Right renal cortex interstitium (tissue), 3 donors: Measurements from ENCODE around the gene CLIP2. TPM values are rescaled to one million over a fixed set of nuclear protein-coding genes. Genes with fewer than 3 reads are reported as not detected.
"Not testable (repeated sequence)": the region's sequence is repeated elsewhere in the genome, so short reads cannot be mapped to it uniquely, and the experiment has no call there.

ENCODE experiments used
- DNase-seq, 3 donors: peaks; one replicate each; pipeline ENCODE4 v3.0.0-alpha.2; 2013; ENCODE audit warnings: low read depth in 3 of 3, low spot score in 2 of 3
- polyA plus RNA-seq, 3 donors: library from polyadenylated mRNA; unstranded; fragments of 120-200 nt; gene quantifications; one replicate each; pipeline ENCODE4 v1.2.1, GENCODE V29; 2013; ENCODE audit not compliant: insufficient read length in 3 of 3

The CLIP2 gene
- polyA plus RNA-seq, 3 donors: 22.6 to 24.4 (median 23.0) TPM

DNA sequence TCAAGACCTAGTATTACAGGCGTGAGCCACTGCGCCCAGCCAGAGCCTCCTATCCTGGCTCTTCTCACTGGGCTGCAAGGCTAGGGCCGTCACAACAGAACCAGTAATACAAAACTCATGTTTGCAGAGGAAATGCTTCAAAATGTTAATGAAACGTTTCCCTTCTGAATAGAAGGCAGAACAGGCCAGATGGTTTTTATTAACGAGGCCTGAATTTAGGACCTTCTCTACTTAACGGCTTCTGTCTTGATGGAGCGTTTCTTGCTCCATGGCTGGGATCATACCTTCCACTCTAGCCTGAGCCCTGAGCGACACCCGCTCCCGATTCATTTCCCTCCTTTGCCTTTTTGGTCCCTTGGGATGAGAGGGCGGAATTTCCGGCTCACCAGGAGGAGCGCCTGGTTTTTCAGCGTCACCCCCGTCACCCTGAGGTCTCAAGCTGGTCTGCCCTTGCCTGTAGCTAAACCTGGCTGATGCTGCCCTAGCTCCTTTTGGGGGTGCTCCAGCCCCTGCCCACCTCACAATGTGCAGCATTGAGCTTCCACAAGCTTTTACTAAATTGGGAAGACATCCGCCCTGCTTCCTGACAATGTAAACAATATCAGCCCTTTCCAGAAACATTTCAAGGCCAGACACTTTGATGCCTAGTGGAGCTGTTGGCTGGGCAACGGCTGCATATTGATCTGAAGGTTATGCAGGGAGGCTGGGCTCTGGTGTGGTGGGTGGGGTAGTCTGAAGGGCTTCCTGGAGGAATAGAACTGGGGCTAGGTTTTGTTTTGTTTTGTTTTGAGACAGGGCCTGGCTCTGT is 5.2 kb downstream of the CLIP2 start:
- no peak for DNase-seq

DNA sequence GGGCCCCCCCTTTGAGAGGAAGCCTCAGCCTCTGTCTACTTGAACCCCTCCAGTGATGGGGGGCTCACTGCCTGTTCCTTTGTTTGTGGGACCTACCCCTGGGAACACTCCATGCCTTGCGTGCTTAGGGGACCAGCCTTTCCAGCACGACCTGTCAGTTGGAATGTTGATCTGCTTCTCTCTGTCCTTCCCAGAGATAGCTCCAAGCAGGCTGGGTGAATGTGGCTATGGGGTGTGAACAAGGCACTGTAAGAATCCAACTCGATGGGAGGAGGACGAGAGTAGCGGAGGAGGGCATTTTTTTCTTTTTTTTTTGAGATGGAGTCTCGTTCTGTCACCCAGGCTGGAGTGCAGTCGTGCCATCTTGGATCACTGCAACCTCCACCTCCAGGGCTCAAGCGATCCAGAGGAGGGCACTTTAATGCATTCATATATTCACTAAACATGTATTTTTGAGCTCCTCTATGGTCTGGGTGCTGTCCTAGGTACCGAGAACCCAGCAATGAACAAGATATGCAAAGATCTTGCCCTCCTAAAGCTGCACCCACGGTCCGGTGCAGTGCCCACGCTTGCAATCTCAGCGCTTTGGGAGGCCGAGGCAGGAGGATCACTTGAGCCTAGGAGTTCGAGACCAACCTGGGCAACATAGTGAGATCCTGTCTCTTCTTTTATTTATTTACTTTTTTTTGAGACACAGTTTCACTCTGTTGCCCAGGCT is 8.5 kb downstream of the CLIP2 start:
- DNase-seq: no peak

DNA sequence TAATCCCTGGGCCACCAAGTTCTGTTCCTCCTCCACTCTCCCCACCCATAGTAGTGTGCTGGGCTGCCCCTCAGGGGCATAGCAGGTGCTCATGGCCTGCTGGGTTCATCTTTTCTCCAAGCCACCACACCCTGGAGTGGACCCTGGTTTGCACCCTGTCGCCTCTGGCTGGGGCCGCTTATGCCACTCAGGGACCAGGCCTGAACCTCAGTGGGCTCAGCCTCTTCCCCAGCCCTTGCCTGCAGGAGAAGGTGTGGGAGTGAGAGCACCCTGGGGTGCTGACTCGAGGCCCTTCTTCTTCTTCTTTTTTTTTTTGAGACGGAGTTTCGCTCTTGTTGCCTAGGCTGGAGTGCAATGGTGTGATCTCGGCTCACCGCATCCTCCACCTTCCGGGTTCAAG is 10.2 kb downstream of the CLIP2 start:
- no peak for DNase-seq

DNA sequence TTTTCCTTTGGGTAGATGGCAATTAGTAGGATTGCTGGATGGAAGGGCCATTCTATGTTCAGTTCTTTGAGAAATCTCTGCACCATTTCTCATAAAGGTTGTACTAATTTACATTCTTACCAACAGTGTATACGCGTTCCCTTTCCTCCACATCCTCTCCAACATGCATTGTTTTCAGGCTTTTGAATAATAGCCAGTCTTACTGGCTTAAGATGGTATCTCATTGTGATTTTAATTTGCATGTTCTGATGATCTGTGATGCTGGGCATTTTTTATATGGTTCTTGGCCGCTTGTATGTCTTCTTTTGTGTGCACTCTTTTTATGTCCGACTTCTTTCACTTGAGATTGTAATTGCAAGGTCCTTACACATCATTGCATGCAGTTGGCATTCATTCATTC is 11.7 kb downstream of the CLIP2 start:
- DNase-seq: no peak

DNA sequence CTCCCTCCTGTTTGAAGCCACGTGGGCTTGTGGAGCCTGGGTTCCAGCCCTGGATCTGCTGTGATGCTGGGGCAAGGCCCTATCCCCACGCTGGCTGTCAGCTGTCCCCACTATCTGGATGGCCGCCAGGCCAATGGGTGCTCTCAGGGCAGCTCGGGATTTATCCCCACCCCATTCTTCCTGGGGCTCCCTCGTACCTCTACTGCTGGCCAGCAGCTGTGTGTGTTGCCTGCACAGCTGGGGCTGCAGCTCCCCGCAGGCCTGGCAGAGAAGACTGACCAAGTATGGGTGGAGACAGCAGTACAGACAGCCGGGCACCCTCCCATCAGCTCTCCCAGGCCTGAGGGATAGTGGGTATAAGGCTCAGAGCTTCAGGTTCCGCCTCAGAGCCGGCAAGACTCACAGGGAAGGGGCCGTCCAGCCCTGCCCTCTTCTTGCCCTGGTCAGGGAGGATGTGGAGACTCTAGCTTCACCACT is 13.6 kb downstream of the CLIP2 start:
- no peak for DNase-seq

DNA sequence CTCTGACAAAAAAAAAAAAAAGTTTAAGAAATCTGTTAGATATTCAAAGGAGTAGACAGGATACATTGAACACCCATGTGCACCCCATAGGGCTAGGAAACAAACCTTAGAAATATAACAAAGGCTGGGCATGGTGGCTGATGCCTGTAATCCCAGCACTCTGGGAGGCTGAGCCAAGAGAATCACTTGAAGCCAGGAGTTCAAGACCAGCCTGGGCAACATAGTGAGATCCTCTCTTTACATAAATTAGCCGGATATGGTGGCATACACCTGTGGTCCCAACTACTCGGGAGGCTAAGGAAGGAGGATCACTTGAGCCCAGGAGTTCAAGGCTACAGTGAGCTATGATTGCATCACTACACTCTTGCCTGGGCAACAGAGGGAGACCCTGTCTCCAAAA is 15.3 kb downstream of the CLIP2 start:
- DNase-seq: no peak

DNA sequence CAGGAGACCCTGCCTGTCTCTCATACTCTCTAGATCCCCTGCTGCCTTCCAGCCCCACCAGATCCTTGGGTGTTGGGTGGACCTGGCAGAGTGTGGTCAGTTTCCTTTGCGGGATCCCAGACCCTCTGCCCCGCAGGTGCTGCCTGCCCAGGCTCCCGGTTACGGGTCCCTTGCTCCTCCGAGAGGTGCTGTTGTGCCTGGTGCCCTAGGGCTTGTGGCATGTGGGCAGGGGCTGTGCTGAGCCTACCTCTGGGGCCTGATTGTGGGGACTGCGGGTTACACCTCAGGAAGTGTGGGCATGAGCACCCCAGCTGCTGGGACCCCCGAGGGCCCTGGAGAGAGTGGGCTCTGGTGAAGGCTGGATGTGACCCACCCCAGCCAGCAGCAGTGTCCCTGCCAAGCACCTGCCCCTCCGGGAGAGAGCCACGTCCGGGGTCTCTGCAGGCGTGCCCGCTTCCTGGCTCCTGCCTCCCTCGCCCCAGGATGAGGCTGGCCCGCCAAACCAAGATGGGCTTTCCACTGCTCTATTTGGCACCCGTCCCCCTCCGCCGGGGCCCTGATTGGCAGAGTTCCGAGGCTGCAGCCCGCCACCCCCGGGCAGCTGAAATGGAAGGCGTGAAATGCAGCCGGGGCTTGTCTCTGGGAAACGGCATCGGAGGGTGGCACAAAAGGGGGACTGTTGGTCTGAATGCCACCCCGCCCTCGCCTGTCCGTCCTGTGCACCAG is 17.0 kb downstream of the CLIP2 start:
- no peak for DNase-seq

DNA sequence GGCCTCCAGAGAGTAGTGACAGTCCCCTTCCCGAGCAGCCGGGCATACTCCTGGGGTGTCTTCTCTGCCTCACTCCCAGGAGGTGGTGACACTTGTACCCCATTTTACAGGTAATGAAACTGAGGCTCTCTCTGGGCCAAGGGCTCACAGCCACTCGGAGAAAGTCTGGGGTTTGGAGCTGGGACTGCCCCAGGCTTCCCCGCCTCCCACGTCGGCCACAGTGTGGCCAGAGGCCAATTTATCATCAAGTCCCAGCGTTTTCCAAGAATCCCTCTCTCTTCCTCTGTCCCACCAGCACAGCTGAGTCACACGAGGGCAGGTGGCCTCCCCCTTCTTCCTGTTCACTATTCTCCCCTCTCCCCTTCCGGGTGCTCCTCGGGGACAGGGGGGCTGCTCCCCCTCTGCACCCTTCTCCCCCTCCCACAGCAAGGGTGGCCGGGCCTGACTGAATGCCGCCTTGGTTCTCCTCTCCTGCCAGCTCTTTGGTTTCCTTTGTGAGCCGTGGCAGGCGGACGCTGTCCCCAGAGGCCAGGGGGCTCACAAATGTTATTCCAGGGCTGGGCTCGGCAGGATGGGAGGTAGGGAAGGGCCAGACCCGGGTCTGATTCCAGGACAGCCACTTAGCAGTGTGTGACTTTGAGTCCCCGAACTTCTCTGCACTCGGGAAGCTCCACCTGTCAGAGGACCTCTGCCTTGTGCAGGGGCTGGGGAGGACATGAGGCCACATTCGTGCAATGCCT is 17.7 kb downstream of the CLIP2 start:
- no peak for DNase-seq

DNA sequence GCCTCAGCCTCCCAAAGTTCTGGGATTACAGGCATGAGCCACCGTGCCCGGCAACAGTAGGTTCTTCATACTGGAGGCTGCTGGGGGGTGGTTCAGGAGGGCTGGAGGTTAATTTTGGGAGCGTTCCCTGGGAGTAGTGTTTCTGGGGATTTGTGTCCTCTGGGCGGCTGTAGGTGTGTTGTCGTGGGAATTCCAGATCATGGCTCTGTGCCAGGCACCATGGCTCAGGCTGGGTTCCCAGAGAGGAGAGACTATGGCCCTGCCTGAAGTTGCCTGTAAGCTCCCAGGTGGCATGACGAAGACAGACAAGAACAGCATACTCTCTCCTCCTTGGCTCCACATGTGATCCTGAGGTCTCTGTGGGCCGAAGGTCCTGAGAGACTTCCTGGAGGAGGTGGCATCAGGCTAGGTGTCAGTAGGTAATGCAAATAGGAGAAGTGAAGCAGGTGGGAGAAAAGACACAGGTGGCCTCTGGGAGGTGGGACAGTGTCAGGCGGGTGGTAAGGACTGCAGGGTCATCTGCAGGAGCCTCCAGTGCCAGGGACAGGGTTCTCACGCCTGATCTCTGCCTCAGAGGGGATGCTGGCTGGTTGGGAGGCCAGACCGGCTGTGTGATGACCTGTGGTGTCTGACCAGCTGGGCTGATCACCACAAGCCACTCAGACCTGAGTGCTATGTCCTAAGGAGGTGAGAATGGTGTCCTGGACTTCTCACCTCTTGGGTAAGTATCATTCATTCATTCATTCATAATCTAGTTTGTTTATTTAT is 18.7 kb downstream of the CLIP2 start:
- no peak for DNase-seq

DNA sequence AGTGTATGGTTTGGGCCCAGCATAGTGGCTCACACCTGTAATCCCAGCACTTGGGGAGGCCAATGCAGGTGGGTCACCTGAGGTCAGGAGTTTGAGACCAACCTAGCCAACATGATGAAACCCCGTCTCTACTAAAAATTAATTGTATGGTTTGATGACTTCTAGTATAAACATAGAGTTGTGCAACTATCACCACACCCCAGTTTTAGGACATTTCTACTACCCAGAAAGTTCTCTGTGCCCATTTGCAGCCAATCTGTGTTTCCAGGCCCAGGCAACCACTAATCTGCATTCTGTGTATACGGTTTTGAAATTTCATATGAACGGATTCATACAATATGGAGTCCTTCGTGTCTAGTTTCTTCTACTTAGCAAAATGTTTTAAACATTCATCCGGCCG is 20.0 kb downstream of the CLIP2 start:
- DNase-seq: no peak

DNA sequence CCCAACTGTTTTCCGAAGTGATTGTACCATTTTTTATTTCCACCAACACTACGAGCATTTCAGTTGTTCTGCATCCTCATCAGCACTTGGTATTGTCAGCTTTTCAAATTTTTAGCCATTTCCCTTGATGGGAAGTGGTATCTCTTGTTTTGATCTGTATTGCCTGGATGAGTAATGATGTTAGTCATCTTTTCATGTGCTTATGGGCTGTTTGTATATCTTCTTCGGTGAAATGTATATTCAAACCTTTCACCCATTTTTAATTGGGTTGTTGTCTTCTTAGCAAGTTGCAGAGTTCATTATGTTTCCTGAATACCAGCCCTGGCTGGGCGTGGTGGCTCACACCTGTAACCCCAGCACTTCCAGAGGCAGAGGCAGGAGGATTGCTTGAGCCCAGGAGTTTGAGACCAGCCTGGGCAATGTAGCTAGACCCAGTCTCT is 22.1 kb downstream of the CLIP2 start:
- DNase-seq: no peak

DNA sequence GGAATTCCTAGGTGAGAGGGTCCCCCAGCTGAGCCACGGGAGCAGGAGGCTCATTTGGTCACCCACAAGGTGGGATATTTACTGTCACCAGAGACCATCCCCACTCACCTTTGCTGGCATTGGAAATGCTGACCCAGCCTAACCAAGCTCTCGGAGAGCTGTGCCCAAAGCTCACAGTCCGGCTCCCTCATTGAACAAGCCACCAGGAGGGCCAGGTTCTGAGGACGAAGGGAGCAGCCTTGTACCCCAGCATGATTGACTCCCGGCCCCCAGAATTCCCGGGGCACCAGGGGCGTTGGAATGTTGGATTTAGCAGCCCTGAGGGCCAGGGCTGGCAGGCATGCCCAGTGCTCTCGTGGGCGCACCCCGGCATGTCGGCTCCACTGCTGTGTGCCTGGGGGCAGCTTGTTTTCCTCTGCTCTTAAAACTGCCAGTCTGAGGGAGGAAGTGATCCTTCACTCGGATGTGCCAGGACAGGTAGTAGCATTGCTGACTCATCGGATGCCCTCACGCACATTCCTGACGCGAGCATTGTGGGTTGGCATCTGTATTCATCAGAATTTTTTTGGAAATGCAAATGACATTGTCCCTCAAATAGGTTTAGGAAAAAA is 23.3 kb downstream of the CLIP2 start:
- DNase-seq: no peak

DNA sequence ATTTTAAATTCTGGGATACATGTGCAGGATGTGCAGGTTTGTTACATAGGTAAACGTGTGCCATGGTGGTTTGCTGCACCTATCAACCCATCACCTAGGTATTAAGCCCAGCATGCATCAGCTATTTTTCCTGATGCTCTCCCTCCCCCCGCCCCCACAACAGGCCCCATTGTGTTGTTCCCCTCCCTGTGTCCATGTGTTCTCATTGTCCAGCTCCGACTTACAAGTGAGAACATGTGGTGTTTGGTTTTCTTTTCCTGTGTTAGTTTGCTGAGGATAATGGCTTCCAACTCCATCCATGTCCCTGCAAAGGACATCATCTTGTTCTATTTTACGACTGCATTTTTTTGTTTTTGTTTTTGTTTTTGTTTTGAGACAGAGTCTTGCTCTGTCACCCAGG is 26.7 kb downstream of the CLIP2 start:
- not testable (repeated sequence) for DNase-seq

DNA sequence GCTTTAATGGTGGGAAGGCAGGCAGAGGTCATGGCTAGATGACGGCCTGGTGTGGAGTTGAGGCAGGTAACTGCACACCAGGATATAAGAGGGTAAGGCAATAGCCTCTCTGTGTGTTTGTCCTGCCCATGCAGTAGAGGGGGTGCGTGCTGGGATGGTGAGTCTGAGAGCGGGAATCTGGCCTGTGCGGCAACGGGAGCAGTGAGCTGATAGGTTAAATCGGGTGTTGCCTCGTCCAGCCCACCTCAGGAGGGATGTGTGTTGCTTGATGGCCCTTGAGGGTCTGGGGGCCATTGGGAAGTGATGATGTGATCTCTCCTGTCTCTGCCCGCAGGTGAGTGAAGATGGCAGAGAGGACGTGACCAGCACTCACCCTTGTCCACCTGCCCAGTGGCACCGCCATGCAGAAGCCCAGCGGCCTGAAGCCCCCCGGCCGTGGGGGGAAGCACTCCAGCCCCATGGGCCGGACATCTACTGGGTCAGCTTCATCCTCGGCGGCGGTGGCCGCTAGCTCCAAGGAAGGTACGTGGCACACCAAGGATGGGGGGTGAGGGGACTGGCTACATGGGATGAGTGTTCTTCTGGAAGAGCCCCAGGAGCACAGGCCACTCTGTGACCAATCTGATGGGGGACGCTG is 28.1 kb downstream of the CLIP2 start:
- DNase-seq: no peak

DNA sequence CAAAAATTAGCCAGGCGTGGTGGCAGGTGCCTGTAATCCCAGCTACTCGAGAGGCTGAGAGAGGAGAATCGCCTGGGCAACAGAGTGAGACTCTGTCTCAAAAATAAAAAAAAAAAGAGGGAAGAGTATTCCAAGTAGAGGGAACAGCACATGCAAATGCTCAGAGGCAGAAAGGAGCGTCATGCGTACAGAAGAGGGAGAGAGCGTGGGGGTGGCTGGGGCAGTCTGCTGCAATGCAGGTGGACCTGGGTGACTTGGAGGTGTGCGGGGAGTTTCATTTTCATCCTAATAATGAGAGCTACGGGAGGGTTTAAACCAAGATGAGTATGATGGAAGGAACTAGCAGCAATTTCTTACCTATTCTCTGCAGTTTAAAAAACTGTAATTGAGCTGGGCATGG is 28.8 kb downstream of the CLIP2 start:
- no peak for DNase-seq

DNA sequence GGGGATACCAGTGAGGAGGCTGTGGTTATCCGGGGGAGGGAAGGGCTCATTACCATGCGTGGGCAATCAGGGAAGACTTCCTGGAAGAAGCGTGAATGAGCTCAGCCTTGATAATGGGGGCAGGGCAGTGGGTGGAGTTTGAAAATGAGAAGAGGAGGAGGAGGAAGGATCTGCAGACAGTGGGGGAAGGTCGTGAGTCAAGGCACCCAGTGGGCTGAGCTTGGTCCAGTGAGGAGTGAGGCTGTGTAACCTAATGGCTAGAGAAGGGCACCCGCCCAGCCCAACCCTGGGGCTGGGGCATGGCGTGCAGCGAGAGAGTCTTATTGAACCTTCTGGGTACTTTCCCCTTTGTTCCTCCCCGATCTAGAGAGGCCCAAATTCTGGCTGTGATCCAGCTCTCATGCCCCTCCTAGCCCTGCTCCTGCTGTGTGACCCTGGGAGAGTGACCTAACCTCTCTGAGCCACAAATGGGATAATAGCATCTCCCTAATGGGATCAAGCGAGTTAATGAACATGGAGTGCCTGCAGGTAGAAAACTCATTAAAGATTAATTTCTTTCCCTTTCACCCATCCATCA is 31.5 kb downstream of the CLIP2 start:
- no peak for DNase-seq

DNA sequence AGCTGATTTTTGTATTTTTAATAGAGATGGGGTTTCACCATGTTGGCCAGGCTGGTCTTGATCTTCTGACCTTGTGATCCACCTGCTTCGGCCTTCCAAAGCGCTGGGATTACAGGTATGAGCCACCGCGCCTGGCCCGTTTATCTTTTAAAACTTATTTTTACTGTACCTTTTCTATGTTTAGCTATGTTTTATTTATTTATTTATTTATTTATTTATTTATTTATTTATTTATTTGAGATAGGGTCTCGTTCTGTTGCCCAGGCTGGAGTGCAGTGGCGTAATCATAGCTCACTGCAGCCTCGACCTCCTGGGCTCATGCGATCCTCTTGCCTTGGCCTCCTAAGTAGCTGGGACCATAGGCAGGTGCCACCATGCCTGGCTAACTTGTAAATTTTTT is 33.7 kb downstream of the CLIP2 start:
- DNase-seq: not testable (repeated sequence)

DNA sequence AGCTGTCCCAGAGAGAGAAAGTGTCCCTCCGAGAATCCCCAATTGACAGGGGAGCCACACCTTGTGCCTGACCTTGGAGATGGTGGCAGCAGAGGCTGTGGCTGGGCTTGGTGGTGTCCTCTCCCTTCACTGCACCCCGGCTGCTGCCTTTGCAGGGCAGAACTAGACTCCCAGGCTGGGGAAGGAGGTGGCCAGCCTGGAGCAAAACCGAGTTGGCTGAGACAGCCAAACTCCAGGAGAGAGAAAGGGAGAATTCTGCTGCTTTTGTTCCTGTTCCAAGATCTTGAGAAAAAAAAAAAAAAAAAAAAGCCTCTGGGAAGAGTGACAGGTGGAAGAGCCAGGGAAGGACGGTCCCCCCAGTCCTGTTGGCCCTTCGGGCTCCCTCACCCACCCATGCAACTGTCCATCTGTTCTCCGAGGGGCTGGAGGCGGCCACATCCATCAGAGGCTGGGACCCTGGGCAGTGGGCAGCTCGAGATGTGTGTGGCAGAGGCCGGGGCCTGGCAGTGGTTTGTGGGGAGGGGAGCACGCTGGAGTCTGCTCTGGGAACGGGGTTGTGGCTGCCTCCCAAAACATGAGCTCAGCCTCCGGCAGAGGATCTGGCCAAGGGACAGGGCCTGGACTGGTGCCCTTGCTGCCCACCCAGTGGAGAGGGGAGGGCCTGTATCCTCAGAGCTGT is 35.5 kb downstream of the CLIP2 start:
- DNase-seq: no peak
